GM18858 (cell line): ENCODE data around the gene BRD8.
"Not testable (repeated sequence)": the region's sequence is repeated elsewhere in the genome, so short reads cannot be mapped to it uniquely, and the experiment has no call there.

Source experiments
- ATAC-seq: cut with Tn5 transposase; IDR thresholded peaks from one replicate; pipeline ENCODE4 v1.9.1; 2021; ENCODE audit not compliant: unreplicated experiment

BRD8 gene

GRCh38 chr5:138159666-138160065 lies 18.8 kb downstream of the BRD8 start:
- ATAC-seq, result no peak

- ATAC-seq, result no peak
These were observed 20.8 kb downstream of the BRD8 start for GRCh38 chr5:138157626-138158025.

GRCh38 chr5:138155977-138156376 lies 22.5 kb downstream of the BRD8 start:
- ATAC-seq, result not testable (repeated sequence)

- no peak for ATAC-seq
These were observed 28.9 kb downstream of the BRD8 start for GRCh38 chr5:138149530-138149929.

GRCh38 chr5:138148811-138149210 lies 29.6 kb downstream of the BRD8 start:
- ATAC-seq, result no peak

- not testable (repeated sequence) for ATAC-seq
These were observed 34.9 kb downstream of the BRD8 start for GRCh38 chr5:138143578-138143977.

GRCh38 chr5:138141734-138142133 lies 36.7 kb downstream of the BRD8 start:
- ATAC-seq, result no peak

GRCh38 chr5:138140268-138140667 lies 38.2 kb downstream of the BRD8 start:
- ATAC-seq, result no peak

GRCh38 chr5:138139781-138140090 lies 38.7 kb downstream of the BRD8 start:
- no peak for ATAC-seq

GRCh38 chr5:138138949-138139780 lies 39.3 kb downstream of the BRD8 start, which contains the start of gene NME5:
Gene NME5 (minus strand): TSS chr5:138139428. CDS start chr5:138138780, 648 bp downstream.
- ATAC-seq, result no peak

GRCh38 chr5:138132543-138132942 lies 45.9 kb downstream of the BRD8 start:
- no peak for ATAC-seq

- no peak for ATAC-seq
These were observed 49.1 kb downstream of the BRD8 start for GRCh38 chr5:138129347-138129746.

- ATAC-seq, result no peak
These were observed 50.1 kb downstream of the BRD8 start for GRCh38 chr5:138128334-138128733.

GRCh38 chr5:138115254-138115653 lies 63.2 kb downstream of the BRD8 start:
- ATAC-seq, result no peak

- ATAC-seq, result no peak
These were observed 66.5 kb downstream of the BRD8 start for GRCh38 chr5:138111937-138112336.

GRCh38 chr5:138111181-138111580 lies 67.2 kb downstream of the BRD8 start:
- ATAC-seq, result no peak

- ATAC-seq, result no peak
These were observed 68.0 kb downstream of the BRD8 start for GRCh38 chr5:138110266-138110963.

GRCh38 chr5:138109463-138110265 lies 68.8 kb downstream of the BRD8 start:
- ATAC-seq, result no peak

- ATAC-seq, result no peak
These were observed 71.2 kb downstream of the BRD8 start for GRCh38 chr5:138107213-138107612.

GRCh38 chr5:138105709-138106108 lies 72.7 kb downstream of the BRD8 start:
- no peak for ATAC-seq

GRCh38 chr5:138103319-138103637 lies 75.2 kb downstream of the BRD8 start:
- ATAC-seq, result no peak
